HL-60 (cell line): Measurements from ENCODE around the gene GAD2.

Experiments used
- DNase-seq, 2 experiments: peaks; one replicate each; pipeline ENCODE4 v3.0.0-alpha.2; 2010 to 2020; ENCODE audit warnings: low read depth in 1 of 2, low spot score in 1 of 2
- H3K27ac ChIP-seq: fragments of 250-450 bp; sonication (Bioruptor Pico); replicated peaks from 2 replicates; pipeline ENCODE4 v1.5.1; 2020; ENCODE audit warnings: mild to moderate bottlenecking, moderate library complexity
- H3K27me3 ChIP-seq: fragments of 250-450 bp; sonication (Bioruptor Pico); 2 replicates; pipeline ENCODE4 v1.5.1; 2021; ENCODE audit warnings: mild to moderate bottlenecking, moderate library complexity; ENCODE audit not compliant: insufficient read depth, poor library complexity, severe bottlenecking
- H3K4me3 ChIP-seq: replicated peaks from 2 replicates; pipeline ENCODE4 v1.5.1; 2011; ENCODE audit warnings: mild to moderate bottlenecking, control low read depth, low read length; ENCODE audit not compliant: insufficient read depth
- CTCF ChIP-seq: IDR thresholded peaks from one replicate; pipeline ENCODE4 v1.5.1; 2011; ENCODE audit warnings: low read length, control low read depth, inconsistent platforms; ENCODE audit not compliant: insufficient read depth
- GABPA ChIP-seq: IDR thresholded peaks from 2 replicates; pipeline ENCODE4 v1.6.1; 2012; ENCODE audit warnings: low read depth
- POLR2AphosphoS5 ChIP-seq: IDR thresholded peaks from 2 replicates; pipeline ENCODE4 v1.6.1; 2012; ENCODE audit warnings: low read depth
- REST ChIP-seq: IDR thresholded peaks from 2 replicates; pipeline ENCODE4 v1.6.1; 2012; ENCODE audit warnings: low read depth; ENCODE audit not compliant: insufficient replicate concordance
- SPI1 ChIP-seq: IDR thresholded peaks from 2 replicates; pipeline ENCODE4 v1.6.1; 2012; ENCODE audit warnings: low read depth, mild to moderate bottlenecking, borderline replicate concordance

Gene GAD2

GRCh38 chr10:26219676-26220075, 3.1 kb downstream of the GAD2 start:
- Histone ChIP-seq H3K27me3 (peaks cover 64% of the 10 kb centered on the region), H3K4me3 (no peak overlapping the region), H3K27ac (no peak overlapping the region)
- DNase-seq: no peak
- no peak for TF ChIP-seq GABPA
- no peak for TF ChIP-seq CTCF
- TF ChIP-seq POLR2AphosphoS5: no peak
- no peak for TF ChIP-seq REST
- no peak for TF ChIP-seq SPI1

DNA sequence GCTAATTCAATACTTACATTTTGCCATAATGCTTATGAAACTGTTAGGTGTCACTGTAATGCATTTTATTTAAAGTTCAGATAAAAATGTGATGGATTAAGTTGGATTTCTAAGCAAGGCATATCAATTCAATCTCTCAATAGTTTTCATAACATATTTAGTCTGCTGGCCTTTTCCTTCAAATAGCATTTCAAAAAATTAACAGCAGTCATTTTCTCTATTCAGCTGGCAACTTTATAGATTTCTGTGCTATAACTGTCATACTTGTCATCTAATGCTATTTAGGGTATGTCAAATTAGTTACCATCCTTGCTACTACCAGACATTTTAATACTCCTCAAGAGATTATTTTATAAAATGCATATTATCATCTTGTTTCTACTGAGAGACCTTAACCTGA, 4.3 kb downstream of the GAD2 start:
- no peak overlapping the region for H3K27ac ChIP-seq
- no peak overlapping the region for H3K4me3 ChIP-seq
- TF ChIP-seq CTCF: no peak
- no peak for TF ChIP-seq SPI1
- TF ChIP-seq GABPA: no peak
- no peak for TF ChIP-seq REST
- TF ChIP-seq POLR2AphosphoS5: no peak
- H3K27me3 ChIP-seq: peaks cover 52% of the 10 kb centered on the region
- no peak for DNase-seq

GRCh38 chr10:26221541-26221940, 5.0 kb downstream of the GAD2 start:
- DNase-seq: no peak
- Histone ChIP-seq H3K4me3 (no peak overlapping the region), H3K27ac (no peak overlapping the region), H3K27me3 (peaks cover 46% of the 10 kb centered on the region)
- TF ChIP-seq REST (no peak), CTCF (no peak), POLR2AphosphoS5 (no peak), SPI1 (no peak), GABPA (no peak)
